GM18951 (cell line): ENCODE data around the gene PDGFC.

Source experiments
- POLR2A ChIP-seq: IDR thresholded peaks from 4 replicates; pipeline ENCODE4 v1.6.1; 2011; ENCODE audit warnings: mild to moderate bottlenecking; ENCODE audit not compliant: insufficient read length, insufficient read depth; ENCODE audit errors: extremely low read depth
- in situ Hi-C: fragments of 300-500 bp; cut with MboI; formaldehyde crosslinking; loops from one replicate; pipeline ENCODE4 v1.12.0; 2022; ENCODE audit warnings: low sequenced_read_pairs, mixed read lengths, inconsistent platforms; ENCODE audit not compliant: unreplicated experiment

PDGFC gene

GRCh38 chr4:156971676-156972378 lies at the start of gene PDGFC:
Gene PDGFC (minus strand): TSS chr4:156971799. CDS start chr4:156970903, 896 bp downstream.
- TF ChIP-seq POLR2A: no peak
- in situ Hi-C loops: no loop called here

- in situ Hi-C loops: no loop called here
- no peak for TF ChIP-seq POLR2A
Measured at GRCh38 chr4:157020882-157021281, 49.3 kb upstream of the PDGFC start.

- TF ChIP-seq POLR2A: no peak
- in situ Hi-C loops: no loop called here
Measured at GRCh38 chr4:157018920-157019490, 47.4 kb upstream of the PDGFC start.

GRCh38 chr4:157014621-157015591 lies 43.3 kb upstream of the PDGFC start:
- in situ Hi-C loops: no loop called here
- TF ChIP-seq POLR2A: no peak

GRCh38 chr4:157013656-157014055 lies 42.1 kb upstream of the PDGFC start:
- TF ChIP-seq POLR2A: no peak
- in situ Hi-C loops: no loop called here

- in situ Hi-C loops: no loop called here
- TF ChIP-seq POLR2A: no peak
Measured at GRCh38 chr4:157012781-157013180, 41.2 kb upstream of the PDGFC start.

- in situ Hi-C loops: no loop called here
- TF ChIP-seq POLR2A: no peak
Measured at GRCh38 chr4:157012296-157012695, 40.7 kb upstream of the PDGFC start.

GRCh38 chr4:157010630-157011029 lies 39.0 kb upstream of the PDGFC start:
- in situ Hi-C loops: no loop called here
- TF ChIP-seq POLR2A: no peak

GRCh38 chr4:157005831-157006230 lies 34.2 kb upstream of the PDGFC start:
- in situ Hi-C loops: no loop called here
- no peak for TF ChIP-seq POLR2A

- in situ Hi-C loops: no loop called here
- no peak for TF ChIP-seq POLR2A
Measured at GRCh38 chr4:157005193-157005592, 33.6 kb upstream of the PDGFC start.

- in situ Hi-C loops: no loop called here
Measured at GRCh38 chr4:157004279-157005161, 32.9 kb upstream of the PDGFC start.

GRCh38 chr4:156999175-156999517 lies 27.5 kb upstream of the PDGFC start:
- in situ Hi-C loops: no loop called here
- TF ChIP-seq POLR2A: no peak

More at GRCh38 chr4:157004279-157005161, 32.9 kb upstream of the PDGFC start:
- no peak for TF ChIP-seq POLR2A
